CD4-positive, alpha-beta T cell treated with Interferon gamma for 1 hour (primary cell): ENCODE data around the gene CA12.

ENCODE experiments used
- DNase-seq: peaks from one replicate; pipeline ENCODE4 v3.0.0-alpha.2; 2020

Gene CA12

DNA sequence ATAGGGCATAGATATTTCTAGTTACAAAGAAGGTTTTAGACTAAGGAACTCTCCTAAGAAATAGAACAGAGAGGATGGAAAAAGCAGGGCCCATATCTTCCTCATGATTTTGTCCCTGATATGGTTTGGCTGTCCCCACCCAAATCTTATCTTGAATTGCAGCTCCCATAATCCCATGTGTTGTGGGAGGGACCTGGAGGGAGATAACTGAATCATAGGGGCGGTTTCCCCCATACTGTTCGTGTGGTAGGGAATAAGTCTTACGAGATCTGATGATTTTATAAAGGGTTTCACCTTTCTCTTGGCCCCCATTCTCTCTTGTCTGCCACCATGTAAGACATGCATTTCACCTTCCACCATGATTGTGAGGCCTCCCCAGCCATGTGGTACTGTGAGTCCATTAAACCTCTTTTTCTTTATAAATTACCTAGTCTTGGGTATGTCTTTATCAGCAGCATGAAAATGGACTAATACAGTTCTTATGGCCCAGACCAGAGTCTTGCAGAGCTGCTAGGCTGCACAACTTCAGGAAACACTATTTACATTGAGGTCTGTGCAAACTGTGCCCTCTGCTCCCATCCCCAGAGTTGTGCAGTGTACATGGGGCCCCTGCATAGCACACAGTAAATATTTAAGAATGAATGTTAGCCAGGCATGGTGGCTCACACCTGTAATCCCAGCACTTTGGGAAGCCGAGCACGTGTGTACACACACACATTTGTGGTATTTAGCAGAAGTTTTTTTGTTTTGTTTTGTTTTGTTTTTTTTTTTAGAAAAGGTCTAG is 20.3 kb upstream of the CA12 start:
- no peak for DNase-seq

DNA sequence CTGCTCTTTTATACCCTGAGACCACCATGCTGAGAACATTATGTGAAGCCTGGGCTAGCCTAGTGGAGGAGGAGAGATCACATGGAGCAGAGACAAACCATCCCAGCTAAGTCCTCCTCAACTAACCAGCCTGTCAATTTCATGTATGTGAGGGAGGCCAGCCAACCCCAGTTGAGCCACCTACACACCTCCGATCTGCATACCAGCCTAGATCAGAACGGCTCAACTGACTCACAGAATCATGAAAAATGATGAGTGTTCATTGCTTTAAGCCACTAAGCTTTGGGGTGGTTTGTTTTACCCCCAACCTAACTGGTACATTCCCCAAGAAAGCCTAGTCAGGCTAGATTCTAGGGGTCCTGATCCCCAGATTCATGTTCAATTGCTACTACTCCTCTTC is 19.4 kb upstream of the CA12 start:
- no peak for DNase-seq

DNA sequence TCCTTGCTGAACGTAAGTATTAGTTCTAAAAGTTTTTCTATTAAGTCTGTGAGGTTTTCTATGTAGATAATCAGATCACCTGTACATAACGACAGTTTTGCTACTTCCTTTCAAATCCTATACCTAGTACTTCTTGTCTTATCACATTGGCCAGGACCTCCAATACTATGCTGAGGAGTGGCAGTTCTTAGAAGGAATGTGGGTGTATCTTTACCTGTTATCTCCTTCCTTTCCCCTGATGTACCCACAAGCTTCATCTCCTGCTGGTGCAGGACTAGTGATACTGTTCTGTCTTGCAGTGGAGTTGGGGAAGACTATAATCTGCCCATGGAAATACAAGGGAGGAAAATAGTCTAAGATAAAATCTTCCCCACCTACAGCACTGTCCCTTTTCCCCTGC is 16.8 kb upstream of the CA12 start:
- DNase-seq = no peak

DNA sequence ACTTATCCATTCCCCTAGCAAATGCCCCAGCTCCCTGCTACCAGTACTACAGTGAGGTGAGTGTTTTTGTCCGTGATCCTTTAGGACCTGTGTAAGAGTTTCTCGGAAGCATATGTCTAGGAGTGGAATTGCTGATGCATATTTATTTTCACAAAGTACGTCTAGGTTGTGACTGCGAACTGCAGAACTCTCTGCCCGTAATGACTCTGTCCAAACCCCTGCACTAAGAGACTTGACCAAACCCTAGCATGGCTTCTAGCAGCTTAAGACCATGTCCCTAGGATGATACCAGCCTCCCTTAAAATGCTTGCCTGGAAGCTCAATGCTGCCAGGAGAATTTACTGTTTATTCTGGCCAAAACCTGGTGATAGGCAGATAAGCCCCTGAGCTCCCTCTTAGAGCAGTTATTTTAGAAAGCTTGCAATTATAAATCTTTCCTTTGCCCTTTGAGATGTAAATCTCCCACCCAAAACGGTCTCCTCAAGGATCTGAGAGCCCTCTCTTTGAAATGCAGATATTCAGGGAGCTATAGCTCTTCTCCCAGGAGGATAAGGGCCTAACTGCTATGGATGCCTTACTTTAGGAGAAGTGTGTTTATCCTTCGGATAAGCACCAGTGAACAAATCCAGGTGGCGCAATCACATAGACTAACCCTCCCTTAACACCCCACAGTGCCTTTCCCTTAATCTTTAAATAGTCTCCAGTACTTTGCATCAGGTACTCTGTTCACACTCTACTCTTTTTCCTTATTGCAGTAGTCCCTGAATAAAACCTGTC is 14.7 kb upstream of the CA12 start:
- DNase-seq = no peak

DNA sequence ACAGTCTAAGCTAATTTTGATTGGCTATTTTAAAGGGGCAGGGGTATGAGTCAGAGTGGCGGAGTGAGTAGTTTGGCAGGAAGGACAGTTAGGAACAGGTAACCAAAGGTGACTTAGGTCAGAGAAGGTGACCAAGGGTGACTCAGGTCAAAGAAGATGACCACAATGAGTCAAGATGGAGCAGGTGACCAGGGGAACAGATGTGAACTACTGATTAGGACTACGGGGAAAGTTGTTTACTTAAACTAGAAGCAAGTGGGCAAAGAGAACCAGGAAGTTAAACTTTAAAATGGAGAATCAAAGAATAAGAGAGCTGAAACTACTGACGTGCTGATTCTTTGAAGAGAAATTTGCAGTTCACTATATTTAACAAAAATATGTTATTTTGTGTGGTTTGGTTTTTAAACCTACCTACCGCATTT is 14.1 kb upstream of the CA12 start:
- no peak for DNase-seq

DNA sequence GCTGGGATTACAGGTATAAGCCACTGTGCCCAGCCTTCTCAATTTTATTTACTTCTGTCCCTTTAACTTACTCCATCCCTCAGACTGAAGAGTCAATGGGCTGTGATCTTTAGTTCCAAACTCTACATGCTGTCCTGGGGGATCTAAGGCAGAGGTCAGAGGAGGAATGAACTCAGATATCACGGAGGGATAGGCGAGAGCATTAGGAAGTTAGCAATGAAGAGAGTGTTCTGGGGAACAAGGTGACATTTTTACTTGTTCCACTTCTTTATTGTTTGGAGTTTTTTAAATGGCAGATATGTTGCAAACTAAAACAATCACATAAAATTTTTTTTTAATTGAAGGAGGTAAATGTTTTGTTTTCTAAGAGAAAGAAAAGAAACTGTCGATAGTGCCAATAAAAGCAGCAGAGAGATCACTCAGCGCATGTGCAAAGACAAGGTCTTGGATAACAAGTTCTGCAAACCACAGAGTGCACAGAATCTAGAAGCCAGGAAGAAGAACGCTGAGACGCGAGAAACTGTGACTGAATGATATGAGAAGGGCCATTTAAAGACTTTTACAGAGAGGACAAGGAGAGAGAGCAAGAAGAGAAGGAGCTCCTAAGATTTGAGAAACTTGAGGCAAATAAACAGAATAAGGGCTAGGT is 10.8 kb upstream of the CA12 start:
- DNase-seq = no peak

DNA sequence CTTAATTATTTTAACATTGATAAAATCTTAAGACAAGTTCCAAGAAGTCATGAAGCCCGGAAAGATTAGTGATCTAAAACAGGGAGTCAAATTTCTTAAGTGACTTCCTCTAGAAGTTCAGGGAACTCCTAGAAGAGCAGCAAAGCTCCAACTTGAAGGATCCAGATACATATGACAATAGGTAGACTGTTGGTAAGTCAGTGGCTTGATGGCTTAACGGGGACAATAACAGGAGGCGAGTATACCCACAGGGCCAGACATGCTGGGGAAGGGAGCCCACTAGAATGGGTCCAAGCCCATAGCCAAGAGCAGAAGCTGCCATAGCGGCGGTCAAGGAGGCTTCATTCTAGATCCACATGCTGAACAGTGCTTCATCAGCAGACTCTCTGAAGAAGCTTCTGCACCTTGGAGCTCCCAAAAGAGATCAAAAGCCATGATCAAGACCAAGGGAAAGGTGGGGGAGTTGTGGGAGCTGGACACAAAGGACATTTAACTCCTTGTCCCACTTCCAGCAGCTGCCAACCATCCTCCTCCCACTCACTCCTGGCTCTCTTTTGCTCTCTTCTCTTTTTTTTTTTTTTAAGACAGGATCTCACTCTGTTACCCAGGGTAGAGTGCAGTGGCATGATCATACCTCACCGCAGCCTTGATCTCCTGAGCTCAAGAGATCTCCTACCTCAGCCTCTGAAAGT is 10.2 kb upstream of the CA12 start:
- DNase-seq = no peak

DNA sequence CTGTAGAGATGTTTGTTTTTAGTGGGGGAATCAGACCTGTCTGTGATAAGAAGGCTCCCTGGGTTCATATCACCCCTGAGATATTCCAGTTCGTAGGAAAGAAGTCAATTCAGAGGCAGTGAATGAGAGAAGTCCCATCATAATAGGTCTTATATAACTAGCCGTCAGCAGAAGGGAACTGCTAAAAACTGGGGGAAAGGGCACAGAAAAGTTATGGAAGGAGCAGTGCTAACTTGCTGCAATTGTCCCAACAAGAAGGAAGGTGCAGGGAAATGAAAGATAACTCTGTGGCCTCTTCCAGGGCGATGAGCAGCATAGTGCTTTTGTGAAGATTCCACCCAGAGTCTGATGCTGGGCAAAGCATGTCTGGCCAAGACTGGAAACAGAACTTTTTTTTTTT is 9.0 kb upstream of the CA12 start:
- DNase-seq = no peak

DNA sequence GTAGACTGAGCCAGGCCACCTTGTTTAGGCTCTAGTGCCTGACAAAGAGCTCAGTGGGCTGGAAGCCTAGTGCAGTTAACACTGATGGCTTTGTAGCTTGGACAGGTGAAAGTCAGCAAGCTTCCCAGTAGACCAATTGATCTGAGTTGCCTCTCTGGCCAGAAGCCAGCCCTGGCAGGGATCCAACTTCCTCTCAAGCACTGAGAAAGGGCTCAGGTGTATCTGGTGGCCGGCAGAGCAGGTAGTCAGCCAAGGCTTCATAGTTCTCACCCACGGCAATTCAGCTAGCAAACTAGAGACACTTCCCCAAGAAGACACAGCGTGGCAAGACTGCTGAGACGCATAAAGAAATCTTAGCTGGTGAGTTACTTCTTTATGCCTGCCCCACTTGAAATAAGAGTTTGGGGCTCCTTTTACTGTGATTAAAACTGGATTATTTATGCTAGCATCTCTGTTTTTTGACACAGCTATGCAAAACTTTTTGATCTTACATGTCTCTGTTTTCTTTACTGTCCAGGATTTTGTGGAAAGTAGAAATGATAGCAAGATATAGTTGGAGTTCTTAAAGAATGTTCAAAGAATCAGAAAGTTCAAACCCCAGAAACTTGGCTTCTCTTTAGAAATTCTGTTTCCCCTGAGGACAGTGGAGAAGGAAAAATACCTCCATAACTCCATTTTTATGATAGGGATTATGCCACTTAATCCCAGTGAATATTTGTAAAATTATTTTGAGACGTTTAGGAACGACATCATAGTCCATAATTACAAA is 8.4 kb upstream of the CA12 start:
- DNase-seq = no peak

DNA sequence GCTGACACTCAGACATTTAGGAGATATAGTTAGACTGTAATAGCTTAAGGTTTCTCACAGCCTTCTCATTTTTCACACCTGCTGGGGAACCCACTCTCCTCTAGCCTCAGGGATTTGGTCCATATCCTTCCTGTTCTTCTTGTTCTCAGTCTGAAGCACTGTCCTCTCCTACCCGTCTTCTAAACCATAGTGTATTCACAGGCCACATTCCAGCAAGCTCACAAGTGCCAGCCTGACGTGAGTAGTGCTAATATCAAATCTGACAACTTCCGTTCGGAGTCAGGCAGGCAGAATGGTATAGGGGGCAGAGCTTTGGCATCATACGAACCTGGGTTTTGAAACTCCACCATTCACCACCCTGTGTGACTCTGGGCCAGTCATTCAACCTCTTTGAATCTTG is 6.9 kb upstream of the CA12 start:
- no peak for DNase-seq

DNA sequence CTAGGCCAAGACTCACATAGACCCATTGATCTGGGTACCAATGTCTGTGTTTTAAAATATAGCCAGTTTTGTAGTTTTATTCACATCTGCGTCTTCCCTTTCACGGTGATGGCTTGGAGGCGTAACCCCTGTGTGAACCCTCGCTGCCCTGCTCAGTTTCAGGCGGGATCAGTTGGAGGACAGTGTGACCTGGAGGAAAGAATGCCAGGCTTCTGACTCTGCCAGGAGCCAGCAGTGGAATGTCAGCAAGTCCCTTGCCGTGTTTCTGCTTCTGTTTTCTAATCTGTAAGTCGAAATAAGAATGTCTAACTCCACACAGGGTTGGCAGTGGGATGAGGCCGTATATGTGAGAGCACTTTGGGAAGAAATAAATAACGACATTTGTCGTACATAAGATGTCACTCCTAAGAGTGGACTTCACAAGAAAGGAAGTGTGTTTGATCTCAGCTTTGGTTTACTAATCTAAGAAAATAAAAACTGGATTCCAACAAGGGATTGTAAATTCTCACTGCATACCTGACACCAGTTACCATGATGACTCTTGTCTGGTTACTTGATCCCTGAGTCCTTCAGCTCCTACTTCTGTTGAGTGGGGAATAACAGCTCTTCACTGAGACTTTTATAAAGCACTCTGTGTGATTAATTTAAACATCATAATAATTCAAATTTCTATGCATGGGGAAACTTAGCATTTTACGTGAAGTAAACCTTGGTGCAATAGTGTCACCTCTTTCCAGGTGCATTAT is 6.3 kb upstream of the CA12 start:
- DNase-seq = no peak

DNA sequence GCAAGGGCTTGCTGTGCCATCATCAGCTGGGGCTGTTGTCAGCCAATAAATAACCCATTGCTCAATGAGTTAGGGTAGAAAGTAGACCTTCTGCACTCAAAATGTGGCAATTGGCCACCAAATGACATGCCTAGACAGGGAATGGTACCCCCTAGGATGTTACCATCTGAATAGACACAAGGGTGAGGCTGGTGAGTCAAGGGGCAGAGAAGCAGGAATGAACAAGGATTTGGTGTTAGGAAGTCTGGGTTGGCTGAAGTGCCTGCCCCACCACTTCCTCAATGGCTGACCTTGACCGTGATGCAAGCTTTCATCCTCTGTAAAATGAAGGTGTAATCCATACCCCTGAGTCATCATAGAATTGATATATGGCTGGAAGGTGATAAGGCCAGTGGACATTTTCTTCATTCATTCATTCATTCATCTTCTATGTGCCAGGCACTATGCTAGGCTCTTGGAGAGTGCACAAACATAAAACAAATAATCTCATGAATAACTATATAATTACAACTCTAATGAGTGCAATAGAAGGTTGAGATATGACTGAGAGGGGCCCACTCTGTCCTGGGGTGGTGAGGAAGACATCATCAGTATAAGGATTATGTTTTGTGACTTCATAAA is 4.4 kb upstream of the CA12 start:
- DNase-seq = no peak

DNA sequence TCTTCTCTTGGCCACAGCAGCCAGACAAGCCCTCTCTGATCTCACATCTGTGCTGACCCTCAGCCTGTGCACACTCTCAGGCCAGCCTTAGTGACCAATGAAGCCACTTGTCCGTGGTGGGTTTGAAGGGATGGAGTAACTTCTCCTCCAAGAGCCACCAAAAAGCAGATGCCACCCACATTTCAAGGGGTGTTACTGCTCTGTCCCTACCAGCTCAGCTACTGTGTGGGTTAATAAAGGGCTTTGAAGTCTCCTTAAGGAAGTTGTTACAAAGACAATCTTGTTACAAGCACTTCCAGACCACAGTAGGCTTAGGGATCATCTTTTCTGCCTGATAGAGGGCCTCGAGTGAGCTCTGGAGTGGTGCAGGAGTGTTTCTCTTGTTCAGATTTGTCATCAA is 3.3 kb upstream of the CA12 start:
- no peak for DNase-seq

DNA sequence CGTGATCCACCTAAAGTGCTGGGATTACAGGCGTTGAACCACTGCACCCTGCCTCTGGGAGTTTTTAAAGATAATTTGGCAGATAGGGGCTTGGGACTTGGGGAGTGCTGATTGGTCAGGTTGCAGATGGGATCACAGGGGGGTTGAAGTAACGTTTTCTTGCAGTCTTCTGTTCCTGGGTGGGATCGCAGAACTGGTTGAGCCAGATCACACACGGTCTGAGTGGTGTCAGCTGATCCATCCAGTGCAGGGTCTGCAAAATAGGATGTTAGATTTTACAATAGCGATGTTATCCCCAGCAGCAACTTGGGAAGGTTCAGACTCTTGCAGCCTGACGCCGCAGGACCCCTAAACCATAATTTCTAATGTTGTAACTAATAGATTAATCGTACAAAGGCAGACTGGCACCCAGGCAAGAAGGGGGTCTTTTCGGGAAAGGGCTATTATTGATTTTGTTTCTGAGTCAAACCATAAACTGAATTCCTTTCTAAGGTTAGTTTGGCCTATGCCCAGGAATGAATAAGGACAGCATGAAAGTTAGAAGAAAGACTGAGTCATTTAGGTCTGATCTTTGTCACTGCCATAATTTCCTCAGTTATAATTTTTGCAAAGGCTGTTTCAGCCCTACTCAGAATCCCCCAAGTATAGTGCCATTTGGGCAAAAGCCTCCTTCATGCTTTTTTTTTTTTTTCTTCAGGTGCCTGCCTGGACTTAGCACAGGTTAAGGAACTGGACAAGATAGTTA is 1.5 kb upstream of the CA12 start:
- DNase-seq = no peak

DNA sequence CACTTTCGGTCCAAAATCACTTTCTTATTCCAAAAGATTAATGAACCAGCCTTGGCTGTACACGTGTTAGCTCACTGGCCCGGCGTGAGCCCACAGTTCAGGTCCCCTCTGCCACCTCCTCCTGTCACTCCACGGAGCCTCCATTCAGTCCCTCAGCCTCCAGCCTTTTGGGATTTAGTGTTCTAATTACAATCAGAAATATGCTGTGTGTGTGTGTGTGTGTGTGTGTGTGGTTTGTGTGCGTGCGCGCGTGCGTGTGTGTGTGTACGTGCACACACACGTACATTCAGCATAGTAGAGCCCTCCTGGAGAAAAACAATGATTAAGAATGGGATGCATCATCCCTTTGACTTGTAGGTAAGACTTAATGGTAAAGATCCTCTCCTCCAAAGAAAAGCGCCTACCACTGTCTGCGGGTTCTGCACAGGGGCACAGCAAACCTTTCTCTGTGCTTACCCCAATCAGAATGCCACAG is 801 bp downstream of the CA12 start:
- no peak for DNase-seq

DNA sequence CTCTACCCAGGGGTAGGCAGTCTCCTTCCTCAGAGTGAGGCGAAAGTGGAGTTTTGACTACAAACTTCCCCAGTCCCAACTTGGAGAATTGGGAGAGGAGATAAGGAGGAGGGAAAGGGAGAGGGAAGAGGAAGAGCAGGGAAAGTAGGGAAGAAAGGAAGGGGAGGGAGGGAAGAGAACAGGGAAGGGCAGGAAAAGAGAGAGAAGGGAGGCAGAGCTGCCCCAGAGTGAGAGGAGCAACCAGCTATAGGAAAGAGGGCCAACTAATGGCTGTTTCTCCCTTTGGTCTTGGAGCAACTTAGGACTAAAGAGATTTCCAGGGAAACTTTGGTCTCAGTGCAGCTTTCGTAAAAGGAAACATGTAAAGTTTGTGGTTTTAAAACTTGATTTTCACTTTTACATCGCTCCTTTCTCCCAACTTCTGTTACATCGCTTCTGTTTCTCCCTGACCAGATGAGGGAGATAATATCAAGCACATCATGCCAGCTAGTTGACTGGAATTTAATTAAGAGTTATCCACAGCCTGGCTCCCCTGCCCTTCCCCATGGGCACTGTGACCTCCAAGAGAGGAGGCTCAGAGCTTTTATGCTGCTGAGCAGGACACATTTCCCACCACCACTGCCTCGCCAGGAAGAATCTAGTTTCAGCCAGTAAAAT is 1.4 kb downstream of the CA12 start:
- no peak for DNase-seq

DNA sequence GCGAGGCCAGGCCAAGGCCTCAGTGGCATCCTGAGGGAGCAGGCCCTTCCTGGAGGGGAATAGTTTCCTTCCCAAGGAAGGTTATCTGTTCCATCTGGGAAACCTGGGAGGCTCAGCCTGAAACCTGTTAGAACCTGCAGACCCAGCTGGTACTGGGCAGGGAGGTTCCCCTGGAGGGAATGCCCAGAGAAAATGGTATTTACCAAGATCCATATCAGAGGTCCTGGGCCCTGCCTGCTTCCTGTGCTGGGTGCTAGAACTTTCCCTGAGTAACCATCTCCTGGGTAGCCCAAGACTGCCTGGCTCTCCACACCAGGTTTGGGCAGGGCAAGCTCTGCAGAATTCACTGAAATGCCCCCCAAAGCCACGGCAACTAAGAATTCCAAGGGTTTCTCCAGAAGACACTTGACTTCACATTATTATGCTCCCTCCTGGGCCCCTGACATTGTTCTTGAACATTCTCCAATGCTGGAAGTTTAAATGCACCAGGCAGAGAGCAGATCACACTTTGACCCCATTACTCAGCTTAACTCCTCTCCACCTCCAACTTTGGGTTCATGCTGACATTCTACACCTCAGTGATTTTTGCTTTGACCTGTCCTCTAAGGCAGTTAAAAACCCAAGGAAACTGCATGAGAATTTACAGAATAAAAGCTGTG is 2.0 kb downstream of the CA12 start:
- DNase-seq = no peak

DNA sequence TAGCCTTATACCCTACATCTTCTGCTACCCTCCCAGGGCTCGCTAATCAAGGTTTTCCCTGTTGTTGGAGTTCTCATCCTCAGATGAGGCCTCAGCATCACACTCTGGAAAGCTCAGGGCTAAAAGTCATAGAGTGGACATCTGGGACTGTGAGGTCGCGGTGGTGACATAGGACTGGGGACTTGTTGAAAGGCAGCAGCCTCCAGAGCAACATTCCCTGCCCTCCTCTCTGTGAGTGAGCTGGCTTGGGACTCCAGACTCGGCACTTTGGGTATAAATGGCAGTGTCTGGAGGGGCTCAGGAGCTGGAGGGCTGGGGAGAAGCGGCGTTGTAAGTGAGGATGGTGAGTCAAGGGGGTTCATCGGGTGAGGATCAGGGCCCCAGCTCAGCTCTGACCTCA is 2.7 kb downstream of the CA12 start:
- DNase-seq = no peak
